ENCODE data around the gene SYNE2.

SYNE2 gene

GRCh38 chr14:63996016-63996415 is 143.2 kb downstream of the SYNE2 start:
- H3K4me3 ChIP-seq (ENCODE audit: low read depth, low read length): no peak overlapping the region
- TF ChIP-seq, protein P1, sequence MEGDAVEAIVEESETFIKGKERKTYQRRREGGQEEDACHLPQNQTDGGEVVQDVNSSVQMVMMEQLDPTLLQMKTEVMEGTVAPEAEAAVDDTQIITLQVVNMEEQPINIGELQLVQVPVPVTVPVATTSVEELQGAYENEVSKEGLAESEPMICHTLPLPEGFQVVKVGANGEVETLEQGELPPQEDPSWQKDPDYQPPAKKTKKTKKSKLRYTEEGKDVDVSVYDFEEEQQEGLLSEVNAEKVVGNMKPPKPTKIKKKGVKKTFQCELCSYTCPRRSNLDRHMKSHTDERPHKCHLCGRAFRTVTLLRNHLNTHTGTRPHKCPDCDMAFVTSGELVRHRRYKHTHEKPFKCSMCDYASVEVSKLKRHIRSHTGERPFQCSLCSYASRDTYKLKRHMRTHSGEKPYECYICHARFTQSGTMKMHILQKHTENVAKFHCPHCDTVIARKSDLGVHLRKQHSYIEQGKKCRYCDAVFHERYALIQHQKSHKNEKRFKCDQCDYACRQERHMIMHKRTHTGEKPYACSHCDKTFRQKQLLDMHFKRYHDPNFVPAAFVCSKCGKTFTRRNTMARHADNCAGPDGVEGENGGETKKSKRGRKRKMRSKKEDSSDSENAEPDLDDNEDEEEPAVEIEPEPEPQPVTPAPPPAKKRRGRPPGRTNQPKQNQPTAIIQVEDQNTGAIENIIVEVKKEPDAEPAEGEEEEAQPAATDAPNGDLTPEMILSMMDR (IDR thresholded peaks at IDR 0.05; ENCODE audit: low read depth, low read length): no peak

- H3K4me3 ChIP-seq (ENCODE audit: low read depth, low read length): no peak overlapping the region
Observed at GRCh38 chr14:63996625-63997220, 143.9 kb downstream of the SYNE2 start.

GRCh38 chr14:64000749-64001148 is 147.9 kb downstream of the SYNE2 start:
- no peak overlapping the region for H3K4me3 ChIP-seq (ENCODE audit: low read depth, low read length)
- TF ChIP-seq, protein P1 (IDR thresholded peaks at IDR 0.05; ENCODE audit: low read depth, low read length): no peak

More at GRCh38 chr14:63996625-63997220, 143.9 kb downstream of the SYNE2 start:
- TF ChIP-seq, protein P1 (IDR thresholded peaks at IDR 0.05; ENCODE audit: low read depth, low read length): no peak

DNA sequence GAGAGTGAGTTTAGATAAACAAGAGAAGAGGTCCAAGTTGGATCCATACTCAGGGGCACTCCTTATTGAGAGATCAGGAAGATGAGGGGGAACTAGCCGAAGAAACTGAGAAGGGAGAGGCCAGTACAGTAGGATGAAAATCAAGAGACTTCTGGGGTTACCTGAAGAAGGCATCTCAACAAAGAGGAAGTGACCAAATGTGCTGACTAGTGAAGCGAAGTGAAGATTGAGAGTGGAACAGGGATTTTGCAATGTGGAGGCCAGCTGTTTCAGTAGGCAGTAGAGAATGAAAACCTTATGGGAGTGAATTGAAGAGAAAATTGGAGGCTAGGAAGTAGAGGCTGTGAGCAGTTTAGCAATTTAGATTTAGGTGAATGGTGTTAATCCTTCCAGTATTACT is 153.0 kb downstream of the SYNE2 start:
- TF ChIP-seq, protein P1 (IDR thresholded peaks at IDR 0.05; ENCODE audit: low read depth, low read length): no peak
- H3K4me3 ChIP-seq (ENCODE audit: low read depth, low read length): no peak overlapping the region

- TF ChIP-seq, protein P1 (IDR thresholded peaks at IDR 0.05; ENCODE audit: low read depth, low read length): no peak
- no peak overlapping the region for H3K4me3 ChIP-seq (ENCODE audit: low read depth, low read length)
Observed at GRCh38 chr14:64008016-64008415, 155.2 kb downstream of the SYNE2 start.

DNA sequence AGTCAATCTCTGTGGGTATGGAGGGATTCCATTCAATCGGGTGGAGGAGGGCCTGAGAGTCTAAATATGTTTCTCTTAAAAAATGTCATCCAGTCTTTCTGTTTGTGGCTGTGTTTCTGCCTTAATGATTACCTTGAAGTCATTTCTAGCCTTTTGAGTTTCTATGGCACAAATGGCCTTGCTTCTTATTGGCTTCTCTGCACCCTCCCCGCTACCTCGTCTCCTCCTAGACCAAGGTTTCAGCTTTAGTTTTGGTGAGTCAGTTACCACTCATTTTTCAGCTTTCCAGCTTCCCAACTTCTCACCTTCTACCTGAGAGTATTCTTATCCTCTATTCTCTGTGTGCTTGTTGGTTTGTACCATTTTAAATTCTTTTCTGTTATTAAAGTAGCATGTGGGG is 159.2 kb downstream of the SYNE2 start:
- TF ChIP-seq, protein P1 (IDR thresholded peaks at IDR 0.05; ENCODE audit: low read depth, low read length): no peak
- H3K4me3 ChIP-seq (ENCODE audit: low read depth, low read length): no peak overlapping the region

- H3K4me3 ChIP-seq (ENCODE audit: low read depth, low read length): no peak overlapping the region
- TF ChIP-seq, protein P1 (IDR thresholded peaks at IDR 0.05; ENCODE audit: low read depth, low read length): no peak
Observed at GRCh38 chr14:64012720-64013119, 159.9 kb downstream of the SYNE2 start.

Measured in WI38 (cell line).